ENCODE results near the gene EML2. TPM values are rescaled to one million over a fixed set of nuclear protein-coding genes. Genes with fewer than 3 reads are reported as not detected.

EML2 gene
- total RNA-seq, 1 experiment from 2014 or later = 33.9 TPM

- BruUV-seq (replicated peaks) = TSS peak; percentile 93
- peak; percentile 99 to 100 for DNase-seq
- intact Hi-C loops (cut with micrococcal nuclease; ENCODE audit: unreplicated experiment) = loop anchor here (2.0 to 5.0 kb wide), 2 partner anchors 108 to 758 kb away; partner anchors contain the start of gene QPCTL
- peaks cover 4% of the 10 kb centered on the region; the same call in 1 of the 2 replicates for H3K9me3 ChIP-seq
- peak within 1 kb of the TSS; percentile 91 for H3K4me3 ChIP-seq (ENCODE audit: low read depth, low read length)
- H3K27me3 ChIP-seq (replicated peaks; ENCODE audit: control insufficient read depth, insufficient read depth, low read length) = no peaks in the 10 kb centered on the region
- ChIA-PET CTCF (interaction anchor here (0.6 to 2.4 kb wide), 12 partner anchors 13 to 107 kb away, joined by 3 to 33 read pairs (median 4); partner anchors contain the start of genes QPCTL and SNRPD2), POLR2A (interaction anchor here (0.6 to 1.9 kb wide), 8 partner anchors 9 to 184 kb away, joined by 3 to 11 read pairs (median 8); partner anchors contain the start of genes QPCTL, SIX5 and SNRPD2)
- Mint-ChIP-seq H3K36me3 (ENCODE audit: insufficient read depth, unreplicated experiment) (peaks cover 25% of the 10 kb centered on the region), H3K27ac (ENCODE audit: unreplicated experiment) (peak within 1 kb of the TSS; percentile 96), H3K27me3 (ENCODE audit: insufficient read depth, unreplicated experiment) (peaks cover under 1% of the 10 kb centered on the region), H3K9me3 (ENCODE audit: unreplicated experiment) (no peaks in the 10 kb centered on the region), H3K4me1 (ENCODE audit: low read depth, unreplicated experiment) (peaks cover 10% of the 10 kb centered on the region), H3K4me3 (ENCODE audit: unreplicated experiment) (peak within 1 kb of the TSS; percentile 89)
- peaks cover 9% of the 10 kb centered on the region for H3K4me1 ChIP-seq
- TF ChIP-seq CTCF (IDR thresholded peaks at IDR 0.05; ENCODE audit: insufficient read depth in 1 of 2, low read depth in 1 of 2, low read length in 1 of 2, severe bottlenecking in 1 of 2, unreplicated experiment in 1 of 2) = peak in 1 of 2 experiments; percentile 15
- no peaks in the 10 kb centered on the region for H3K36me3 ChIP-seq (ENCODE audit: control insufficient read depth, insufficient read depth, low read length)
These were observed 54.7 kb downstream of the EML2 start, which contains the start of gene OPA3 for GRCh38 chr19:45584332-45585157. TSS of gene OPA3 (minus strand) at chr19:45584802. CDS start at chr19:45584764, 38 bp downstream.

- no peak overlapping the region for H3K4me3 Mint-ChIP-seq (ENCODE audit: unreplicated experiment)
- POLR2A ChIA-PET = interaction anchor here (0.9 kb wide), 1 partner anchor 53 kb away, joined by 10 read pairs; no protein-coding TSS in a partner anchor
- DNase-seq = no peak
- Histone ChIP-seq H3K9me3 (peaks cover 4% of the 10 kb centered on the region; the same call in 1 of the 2 replicates), H3K27me3 (replicated peaks; ENCODE audit: control insufficient read depth, insufficient read depth, low read length) (no peaks in the 10 kb centered on the region), H3K4me3 (ENCODE audit: low read depth, low read length) (no peak overlapping the region), H3K36me3 (ENCODE audit: control insufficient read depth, insufficient read depth, low read length) (no peaks in the 10 kb centered on the region), H3K4me1 (peaks cover 30% of the 10 kb centered on the region)
- CTCF ChIA-PET = no interaction called here
- no peak for TF ChIP-seq CTCF (IDR thresholded peaks at IDR 0.05; ENCODE audit: insufficient read depth in 1 of 2, low read depth in 1 of 2, low read length in 1 of 2, severe bottlenecking in 1 of 2, unreplicated experiment in 1 of 2)
- no peaks in the 10 kb centered on the region for H3K9me3 Mint-ChIP-seq (ENCODE audit: unreplicated experiment)
- peaks cover 25% of the 10 kb centered on the region for H3K36me3 Mint-ChIP-seq (ENCODE audit: insufficient read depth, unreplicated experiment)
- H3K27ac Mint-ChIP-seq (ENCODE audit: unreplicated experiment) = no peak overlapping the region
- no peaks in the 10 kb centered on the region for H3K27me3 Mint-ChIP-seq (ENCODE audit: insufficient read depth, unreplicated experiment)
- BruUV-seq (replicated peaks) = no TSS peak
- peaks cover 34% of the 10 kb centered on the region for H3K4me1 Mint-ChIP-seq (ENCODE audit: low read depth, unreplicated experiment)
- intact Hi-C loops (cut with micrococcal nuclease; ENCODE audit: unreplicated experiment) = loop anchor here (5.0 kb wide), 1 partner anchor 761 kb away; no protein-coding TSS in a partner anchor
These were observed 57.6 kb downstream of the EML2 start for GRCh38 chr19:45581576-45581975.

GRCh38 chr19:45578861-45579260 is 60.3 kb downstream of the EML2 start:
- peaks cover 2% of the 10 kb centered on the region; the same call in 1 of the 2 replicates for H3K36me3 ChIP-seq (ENCODE audit: control insufficient read depth, insufficient read depth, low read length)
- ChIA-PET POLR2A (no interaction called here), CTCF (no interaction called here)
- Mint-ChIP-seq H3K27me3 (ENCODE audit: insufficient read depth, unreplicated experiment) (no peaks in the 10 kb centered on the region), H3K4me1 (ENCODE audit: low read depth, unreplicated experiment) (peaks cover 37% of the 10 kb centered on the region), H3K27ac (ENCODE audit: unreplicated experiment) (peak overlapping the region; percentile 81), H3K4me3 (ENCODE audit: unreplicated experiment) (peak overlapping the region; percentile 47), H3K9me3 (ENCODE audit: unreplicated experiment) (no peaks in the 10 kb centered on the region), H3K36me3 (ENCODE audit: insufficient read depth, unreplicated experiment) (peaks cover 12% of the 10 kb centered on the region)
- no peak overlapping the region for H3K4me3 ChIP-seq (ENCODE audit: low read depth, low read length)
- H3K4me1 ChIP-seq = peaks cover 39% of the 10 kb centered on the region
- no peak for TF ChIP-seq CTCF (IDR thresholded peaks at IDR 0.05; ENCODE audit: insufficient read depth in 1 of 2, low read depth in 1 of 2, low read length in 1 of 2, severe bottlenecking in 1 of 2, unreplicated experiment in 1 of 2)
- no peaks in the 10 kb centered on the region for H3K27me3 ChIP-seq (replicated peaks; ENCODE audit: control insufficient read depth, insufficient read depth, low read length)
- intact Hi-C loops (cut with micrococcal nuclease; ENCODE audit: unreplicated experiment) = no loop called here
- BruUV-seq (replicated peaks) = no TSS peak
- DNase-seq = no peak
- H3K9me3 ChIP-seq = peaks cover 4% of the 10 kb centered on the region; the same call in 1 of the 2 replicates
